ENCODE measurements around the gene ZNF362.

Gene ZNF362

GRCh38 chr1:33247545-33247944 is 8.7 kb upstream of the ZNF362 start:
- Histone ChIP-seq H3K4me1 (ENCODE audit: insufficient read depth, low read length) (peaks cover 2% of the 10 kb centered on the region; the same call in 1 of the 2 replicates), H3K9ac (ENCODE audit: low read depth, low read length) (no peak overlapping the region), H3K27ac (ENCODE audit: low read length) (no peak overlapping the region), H3K27me3 (ENCODE audit: insufficient read depth, low read length) (peaks cover 15% of the 10 kb centered on the region; the same call in 1 of the 2 replicates), H3K36me3 (ENCODE audit: insufficient read depth, low read depth, low read length) (no peaks in the 10 kb centered on the region), H3K4me3 (ENCODE audit: low read length) (no peak overlapping the region), H3K9me3 (ENCODE audit: insufficient read depth, low read depth, low read length) (no peaks in the 10 kb centered on the region)

GRCh38 chr1:33248244-33248643 is 8.0 kb upstream of the ZNF362 start:
- peaks cover 2% of the 10 kb centered on the region; the same call in 1 of the 2 replicates for H3K4me1 ChIP-seq (ENCODE audit: insufficient read depth, low read length)
- H3K4me3 ChIP-seq (ENCODE audit: low read length): no peak overlapping the region
- peaks cover 21% of the 10 kb centered on the region for H3K27me3 ChIP-seq (ENCODE audit: insufficient read depth, low read length)
- no peak overlapping the region for H3K9ac ChIP-seq (ENCODE audit: low read depth, low read length)
- H3K9me3 ChIP-seq (ENCODE audit: insufficient read depth, low read depth, low read length): no peaks in the 10 kb centered on the region
- H3K27ac ChIP-seq (ENCODE audit: low read length): no peak overlapping the region
- H3K36me3 ChIP-seq (ENCODE audit: insufficient read depth, low read depth, low read length): no peaks in the 10 kb centered on the region

- Histone ChIP-seq H3K4me1 (ENCODE audit: insufficient read depth, low read length) (peaks cover 2% of the 10 kb centered on the region; the same call in 1 of the 2 replicates), H3K9ac (ENCODE audit: low read depth, low read length) (no peak overlapping the region), H3K36me3 (ENCODE audit: insufficient read depth, low read depth, low read length) (no peaks in the 10 kb centered on the region), H3K9me3 (ENCODE audit: insufficient read depth, low read depth, low read length) (no peaks in the 10 kb centered on the region), H3K4me3 (ENCODE audit: low read length) (no peak overlapping the region), H3K27ac (ENCODE audit: low read length) (no peak overlapping the region), H3K27me3 (ENCODE audit: insufficient read depth, low read length) (peaks cover 24% of the 10 kb centered on the region)
These were observed 6.9 kb upstream of the ZNF362 start for GRCh38 chr1:33249422-33249821.

- Histone ChIP-seq H3K27ac (ENCODE audit: low read length) (no peak overlapping the region), H3K4me3 (ENCODE audit: low read length) (no peak overlapping the region), H3K9me3 (ENCODE audit: insufficient read depth, low read depth, low read length) (no peaks in the 10 kb centered on the region), H3K27me3 (ENCODE audit: insufficient read depth, low read length) (peaks cover 31% of the 10 kb centered on the region), H3K4me1 (ENCODE audit: insufficient read depth, low read length) (0 out of 2 replicates have a peak, but pooled peaks cover 2% of the 10 kb centered on the region), H3K36me3 (ENCODE audit: insufficient read depth, low read depth, low read length) (no peaks in the 10 kb centered on the region), H3K9ac (ENCODE audit: low read depth, low read length) (no peak overlapping the region)
These were observed 6.1 kb upstream of the ZNF362 start for GRCh38 chr1:33250217-33250616.

- H3K4me3 ChIP-seq (ENCODE audit: low read length): no peak overlapping the region
These were observed 5.6 kb upstream of the ZNF362 start for GRCh38 chr1:33250724-33251123.

GRCh38 chr1:33254491-33254890 is 1.8 kb upstream of the ZNF362 start:
- Histone ChIP-seq H3K27ac (ENCODE audit: low read length) (no peak overlapping the region), H3K4me3 (ENCODE audit: low read length) (no peak overlapping the region), H3K36me3 (ENCODE audit: insufficient read depth, low read depth, low read length) (no peaks in the 10 kb centered on the region), H3K9ac (ENCODE audit: low read depth, low read length) (no peak overlapping the region), H3K27me3 (ENCODE audit: insufficient read depth, low read length) (peaks cover 18% of the 10 kb centered on the region), H3K9me3 (ENCODE audit: insufficient read depth, low read depth, low read length) (no peaks in the 10 kb centered on the region), H3K4me1 (ENCODE audit: insufficient read depth, low read length) (peaks cover 6% of the 10 kb centered on the region)

More at GRCh38 chr1:33250724-33251123, 5.6 kb upstream of the ZNF362 start:
- Histone ChIP-seq H3K27ac (ENCODE audit: low read length) (no peak overlapping the region), H3K36me3 (ENCODE audit: insufficient read depth, low read depth, low read length) (no peaks in the 10 kb centered on the region), H3K9me3 (ENCODE audit: insufficient read depth, low read depth, low read length) (no peaks in the 10 kb centered on the region), H3K4me1 (ENCODE audit: insufficient read depth, low read length) (0 out of 2 replicates have a peak, but pooled peaks cover 2% of the 10 kb centered on the region), H3K27me3 (ENCODE audit: insufficient read depth, low read length) (peaks cover 31% of the 10 kb centered on the region), H3K9ac (ENCODE audit: low read depth, low read length) (no peak overlapping the region)

GRCh38 chr1:33255347-33256220 is 708 bp upstream of the ZNF362 start:
- H3K4me1 ChIP-seq (ENCODE audit: insufficient read depth, low read length): peaks cover 9% of the 10 kb centered on the region
- H3K36me3 ChIP-seq (ENCODE audit: insufficient read depth, low read depth, low read length): no peaks in the 10 kb centered on the region
- peak overlapping the region; percentile 67 for H3K4me3 ChIP-seq (ENCODE audit: low read length)
- peaks cover 18% of the 10 kb centered on the region for H3K27me3 ChIP-seq (ENCODE audit: insufficient read depth, low read length)
- no peak overlapping the region for H3K27ac ChIP-seq (ENCODE audit: low read length)
- peak overlapping the region; percentile 63; the same call in 1 of the 2 replicates for H3K9ac ChIP-seq (ENCODE audit: low read depth, low read length)
- H3K9me3 ChIP-seq (ENCODE audit: insufficient read depth, low read depth, low read length): no peaks in the 10 kb centered on the region

GRCh38 chr1:33256221-33256470 is 146 bp upstream of the ZNF362 start:
- no peak overlapping the region for H3K4me3 ChIP-seq (ENCODE audit: low read length)
- no peaks in the 10 kb centered on the region for H3K9me3 ChIP-seq (ENCODE audit: insufficient read depth, low read depth, low read length)
- no peaks in the 10 kb centered on the region for H3K36me3 ChIP-seq (ENCODE audit: insufficient read depth, low read depth, low read length)
- H3K27me3 ChIP-seq (ENCODE audit: insufficient read depth, low read length): peaks cover 18% of the 10 kb centered on the region
- no peak overlapping the region for H3K27ac ChIP-seq (ENCODE audit: low read length)
- H3K9ac ChIP-seq (ENCODE audit: low read depth, low read length): no peak overlapping the region
- H3K4me1 ChIP-seq (ENCODE audit: insufficient read depth, low read length): peaks cover 11% of the 10 kb centered on the region

GRCh38 chr1:33257207-33257771 is 997 bp downstream of the ZNF362 start:
- Histone ChIP-seq H3K4me1 (ENCODE audit: insufficient read depth, low read length) (peaks cover 11% of the 10 kb centered on the region), H3K27ac (ENCODE audit: low read length) (peak overlapping the region; percentile 39), H3K27me3 (ENCODE audit: insufficient read depth, low read length) (peaks cover 18% of the 10 kb centered on the region)

GRCh38 chr1:33257772-33258712 is 1.8 kb downstream of the ZNF362 start:
- peaks cover 11% of the 10 kb centered on the region for H3K27me3 ChIP-seq (ENCODE audit: insufficient read depth, low read length)
- H3K4me3 ChIP-seq (ENCODE audit: low read length): peak overlapping the region; percentile 97
- H3K9ac ChIP-seq (ENCODE audit: low read depth, low read length): peak overlapping the region; percentile 98
- H3K9me3 ChIP-seq (ENCODE audit: insufficient read depth, low read depth, low read length): no peaks in the 10 kb centered on the region
- H3K27ac ChIP-seq (ENCODE audit: low read length): no peak overlapping the region
- peaks cover 5% of the 10 kb centered on the region; the same call in 1 of the 2 replicates for H3K36me3 ChIP-seq (ENCODE audit: insufficient read depth, low read depth, low read length)
- H3K4me1 ChIP-seq (ENCODE audit: insufficient read depth, low read length): peaks cover 11% of the 10 kb centered on the region

More at GRCh38 chr1:33257207-33257771, 997 bp downstream of the ZNF362 start:
- no peaks in the 10 kb centered on the region for H3K9me3 ChIP-seq (ENCODE audit: insufficient read depth, low read depth, low read length)
- peak overlapping the region; percentile 97 for H3K4me3 ChIP-seq (ENCODE audit: low read length)
- H3K36me3 ChIP-seq (ENCODE audit: insufficient read depth, low read depth, low read length): no peaks in the 10 kb centered on the region
- peak overlapping the region; percentile 98 for H3K9ac ChIP-seq (ENCODE audit: low read depth, low read length)

- H3K9me3 ChIP-seq (ENCODE audit: insufficient read depth, low read depth, low read length): no peaks in the 10 kb centered on the region
- H3K27ac ChIP-seq (ENCODE audit: low read length): no peak overlapping the region
- peaks cover 6% of the 10 kb centered on the region; the same call in 1 of the 2 replicates for H3K36me3 ChIP-seq (ENCODE audit: insufficient read depth, low read depth, low read length)
- peaks cover 10% of the 10 kb centered on the region; the same call in 1 of the 2 replicates for H3K27me3 ChIP-seq (ENCODE audit: insufficient read depth, low read length)
- no peak overlapping the region for H3K4me3 ChIP-seq (ENCODE audit: low read length)
- H3K4me1 ChIP-seq (ENCODE audit: insufficient read depth, low read length): peaks cover 11% of the 10 kb centered on the region
- no peak overlapping the region for H3K9ac ChIP-seq (ENCODE audit: low read depth, low read length)
These were observed 2.5 kb downstream of the ZNF362 start for GRCh38 chr1:33258788-33259274.

Data from iPS-20b (cell line).